Activated T-helper 9 cell treated with anti-CD3 and anti-CD28 coated beads, Interleukin-2, amount 50 U/mL, for 16 hours (primary cell): Measurements from ENCODE around the gene PWWP2B.

Experiments
- DNase-seq: peaks from one replicate; pipeline ENCODE4 v3.0.0-alpha.2; 2020; ENCODE audit warnings: low read depth

PWWP2B gene

DNA sequence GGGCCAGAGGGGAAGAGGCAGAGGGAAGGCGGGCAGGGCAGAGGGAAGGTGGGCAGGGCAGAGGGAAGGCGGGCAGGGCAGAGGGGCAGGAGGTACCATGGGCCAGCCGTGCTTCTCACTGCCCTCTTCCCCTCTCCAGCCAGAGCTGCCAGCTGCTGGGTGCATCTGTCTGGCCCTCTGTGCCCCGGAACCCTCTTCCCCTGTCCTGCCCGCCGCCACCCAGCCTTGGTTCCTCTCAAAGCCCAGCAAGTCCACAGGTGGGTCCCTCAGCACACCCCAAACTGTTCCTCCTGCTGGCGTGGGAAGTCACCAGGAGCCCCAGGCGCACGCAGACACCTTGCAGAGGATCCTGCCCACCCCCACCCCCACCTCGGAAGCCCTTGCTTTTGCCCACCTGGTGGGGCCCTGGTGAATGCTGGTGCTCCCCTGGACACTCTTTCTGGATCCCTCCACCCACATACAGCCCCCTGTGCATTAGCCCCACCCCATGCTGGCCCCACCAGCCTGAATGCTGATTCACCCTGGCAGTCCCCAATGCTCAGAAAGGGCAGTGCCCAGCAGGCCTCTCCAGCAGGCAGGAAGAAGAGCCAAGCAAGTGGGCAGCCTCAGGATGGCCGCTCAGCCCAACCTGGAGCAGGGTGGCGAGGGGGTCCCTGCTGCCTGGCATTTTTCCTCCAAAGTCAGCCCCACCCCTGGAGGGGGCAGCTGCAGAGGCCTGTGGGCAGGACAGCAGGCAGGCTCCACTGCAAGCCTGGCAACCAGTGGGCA lies 1.9 kb upstream of the PWWP2B start:
- no peak for DNase-seq

DNA sequence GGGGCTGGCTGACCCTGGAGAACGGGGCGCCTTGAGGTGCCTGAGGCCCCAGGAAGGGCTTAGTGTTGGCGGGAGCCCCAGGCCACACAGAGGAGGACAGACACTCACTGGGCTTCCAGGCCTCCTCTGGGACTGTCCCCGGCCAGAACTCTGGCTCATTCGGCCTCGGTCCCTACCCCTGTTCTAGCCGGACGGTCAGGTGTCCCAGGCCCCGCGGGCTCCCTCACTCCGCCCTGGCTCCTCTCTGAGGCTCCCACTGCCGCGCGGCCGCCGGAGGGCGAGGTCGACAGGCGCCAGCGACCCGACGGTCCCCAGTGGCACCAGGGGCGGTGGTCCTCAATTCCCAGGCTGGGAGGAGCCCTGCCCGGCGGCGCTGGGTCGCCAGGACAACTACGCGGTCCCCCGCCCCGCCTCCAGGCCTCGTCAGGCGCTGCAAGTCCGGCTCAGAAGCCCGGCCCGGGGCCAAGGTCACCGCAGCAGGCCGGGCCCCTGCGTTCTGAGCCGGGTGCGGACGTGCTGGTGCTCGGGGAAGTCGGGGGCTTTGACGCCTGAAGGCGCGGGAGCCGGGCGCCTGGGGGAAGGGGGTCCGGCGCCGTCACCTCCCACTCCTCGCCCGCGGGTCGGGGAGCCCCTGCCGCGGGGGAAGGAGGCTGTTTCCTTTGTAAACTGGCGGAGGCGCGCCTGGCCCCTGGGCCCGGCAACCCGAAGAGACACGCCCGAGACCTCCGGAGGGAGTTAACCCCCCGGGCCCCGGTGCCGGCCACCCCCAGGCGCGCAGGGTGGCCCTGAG lies 1.1 kb upstream of the PWWP2B start:
- DNase-seq, result no peak

DNA sequence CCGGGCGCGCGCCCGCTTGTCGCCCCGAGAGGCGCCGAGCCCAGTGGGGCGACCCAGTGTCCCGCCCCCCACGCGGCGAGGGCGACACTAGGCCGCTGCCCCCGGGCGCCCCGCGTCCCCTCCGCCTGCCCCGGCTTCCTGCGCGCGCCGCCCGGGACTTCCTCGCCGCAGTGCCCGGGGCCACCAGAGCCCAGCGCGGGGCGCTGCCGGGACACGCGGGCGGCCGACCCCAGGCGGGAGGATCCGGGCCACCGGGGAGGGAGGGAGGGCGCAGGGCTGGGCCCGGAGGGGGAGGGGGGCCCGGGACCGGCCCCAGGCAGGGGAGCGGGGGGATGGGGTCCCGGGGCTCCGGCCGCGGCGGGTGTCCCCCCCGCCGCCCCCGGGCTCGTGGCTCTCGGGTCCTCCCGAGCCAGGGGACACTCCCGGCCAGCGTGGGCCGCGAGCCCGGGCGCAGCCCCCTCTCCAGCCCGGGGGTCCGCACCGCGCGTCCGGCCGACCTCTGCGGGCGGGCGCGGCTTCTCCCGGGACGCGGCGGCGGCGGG lies 435 bp upstream of the PWWP2B start:
- peak; percentile 61 for DNase-seq

DNA sequence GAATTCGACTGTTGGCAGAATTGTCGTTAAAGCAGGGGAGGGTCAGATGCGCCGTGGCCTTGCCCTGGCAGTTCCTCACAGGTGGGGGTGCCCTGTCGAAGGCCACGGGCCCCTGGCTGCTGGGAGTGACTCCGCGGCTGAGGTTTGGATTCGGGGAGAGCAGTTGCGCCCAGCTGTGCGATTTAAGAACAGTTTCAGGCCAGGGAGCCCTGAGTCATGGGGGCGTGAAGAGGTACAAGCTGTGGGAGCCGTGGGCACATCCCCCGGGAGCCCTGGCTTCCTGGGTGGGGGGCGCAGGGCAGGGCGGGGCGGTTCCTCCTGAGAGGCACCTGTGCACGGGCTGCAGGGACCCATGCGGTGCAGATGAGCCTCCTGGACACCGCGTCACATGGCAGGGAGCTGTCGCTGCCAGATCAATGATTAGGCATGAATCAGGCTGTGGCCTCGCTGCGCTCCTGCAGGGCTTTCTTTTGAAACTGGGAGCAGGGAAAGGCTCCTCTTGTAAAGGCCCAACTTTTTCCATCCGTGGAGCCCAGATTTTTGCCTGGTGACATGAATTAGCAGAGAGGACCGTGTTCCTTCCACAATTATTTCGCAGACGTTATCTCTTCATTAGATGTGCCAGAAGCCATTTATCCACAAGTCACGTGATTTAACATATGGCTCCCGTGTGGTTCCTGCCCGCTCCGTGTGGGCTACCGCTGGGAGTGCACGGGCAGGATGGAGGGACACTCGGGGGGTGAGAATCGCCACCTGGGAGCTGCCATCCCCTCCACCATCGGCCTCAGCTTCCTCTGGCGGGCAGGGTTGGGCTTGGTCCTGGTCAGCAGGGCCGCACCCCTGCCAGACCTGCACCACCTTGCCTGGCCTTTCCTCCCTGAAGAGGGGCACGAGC lies 918 bp downstream of the PWWP2B start:
- peak; percentile 25 for DNase-seq

DNA sequence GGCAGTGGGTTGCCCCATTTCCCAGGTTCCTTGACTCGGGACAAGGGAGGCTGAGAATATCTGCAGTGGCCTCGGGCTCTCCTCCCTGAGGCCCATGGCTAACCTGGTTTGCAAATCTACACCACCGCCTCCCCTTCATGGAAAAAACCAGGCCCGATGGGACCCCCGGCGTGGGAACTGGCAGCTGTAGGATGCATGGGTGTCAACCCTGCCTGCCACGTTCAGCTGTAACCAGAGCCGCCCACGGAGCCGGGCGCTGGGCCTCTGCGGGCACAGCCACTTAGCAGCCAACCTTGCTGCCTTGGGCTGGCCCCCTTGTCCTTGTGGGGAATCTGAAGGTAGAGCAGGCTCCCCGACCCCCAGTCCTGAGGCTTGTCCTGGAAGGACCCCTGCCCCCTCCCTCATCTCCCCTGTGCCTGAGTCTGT lies 1.6 kb downstream of the PWWP2B start:
- DNase-seq, result no peak

DNA sequence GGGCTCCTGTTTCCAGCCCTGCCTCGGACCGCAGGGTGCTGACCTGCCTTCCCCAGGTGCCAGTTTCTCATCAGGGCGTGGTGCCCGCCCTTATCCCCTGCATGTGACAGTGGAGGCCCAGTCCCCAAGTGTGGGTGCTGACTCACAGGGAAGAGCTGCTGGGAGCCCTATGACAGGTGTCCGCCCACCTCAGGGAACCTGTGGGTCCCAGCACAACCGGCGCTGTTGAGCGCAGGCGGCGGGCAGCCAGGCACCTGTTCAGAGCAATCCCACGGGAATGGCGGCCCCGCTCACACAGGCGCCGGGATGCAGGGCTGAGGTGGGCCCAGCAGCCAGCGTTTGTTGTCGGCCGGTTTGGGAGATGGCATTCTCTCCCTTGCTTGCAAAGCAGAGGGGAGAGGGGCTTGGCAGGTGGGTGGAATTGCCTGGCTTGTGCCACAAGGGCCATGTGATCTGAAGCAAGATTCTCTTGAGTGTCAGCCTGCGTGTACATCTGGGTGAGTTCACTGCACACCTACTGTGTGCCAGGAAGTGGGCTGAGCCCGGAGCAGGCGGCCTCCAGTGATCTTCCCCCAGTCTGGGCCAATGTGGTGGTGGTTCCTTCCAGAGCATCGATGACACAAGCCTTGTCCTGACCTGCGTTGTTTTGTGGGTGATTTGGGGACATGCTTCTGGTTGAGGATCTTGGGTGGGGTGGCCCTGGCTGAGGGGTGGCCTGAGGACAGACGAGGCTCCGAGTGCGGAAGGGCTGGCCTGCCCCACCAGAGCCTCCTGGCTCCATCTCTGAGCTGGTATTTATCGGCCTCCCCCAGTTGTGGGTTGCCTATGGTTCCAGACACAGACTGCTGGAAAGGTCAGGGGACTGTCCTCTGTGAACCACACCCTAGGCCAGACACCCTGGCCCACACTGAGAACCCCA lies 2.4 kb downstream of the PWWP2B start:
- DNase-seq, result no peak

DNA sequence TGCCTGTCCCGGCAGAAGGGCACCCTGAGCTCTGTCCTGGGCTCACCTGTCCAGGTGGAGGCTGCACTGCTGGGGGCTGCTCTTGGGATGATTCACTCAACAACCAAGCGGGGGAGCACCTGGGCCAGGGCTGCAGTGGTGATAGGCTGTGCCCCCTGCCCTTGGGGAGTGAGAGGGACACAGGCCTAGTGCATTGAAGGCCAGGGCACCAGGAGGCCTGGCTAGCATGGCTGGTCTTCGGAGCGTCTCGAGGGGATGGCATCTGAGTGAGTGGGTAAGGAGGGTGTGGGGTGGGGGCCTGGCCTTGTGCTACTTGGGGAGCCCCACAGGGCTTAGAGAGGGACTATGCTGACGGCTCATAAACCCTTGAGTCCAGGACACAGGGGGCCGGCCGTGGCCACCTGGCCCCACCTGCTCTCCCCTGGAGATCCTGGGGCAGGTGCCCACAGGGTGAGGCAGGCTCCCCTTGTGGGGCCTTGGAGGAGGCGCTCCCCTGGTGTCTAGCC lies 3.1 kb downstream of the PWWP2B start:
- no peak for DNase-seq

DNA sequence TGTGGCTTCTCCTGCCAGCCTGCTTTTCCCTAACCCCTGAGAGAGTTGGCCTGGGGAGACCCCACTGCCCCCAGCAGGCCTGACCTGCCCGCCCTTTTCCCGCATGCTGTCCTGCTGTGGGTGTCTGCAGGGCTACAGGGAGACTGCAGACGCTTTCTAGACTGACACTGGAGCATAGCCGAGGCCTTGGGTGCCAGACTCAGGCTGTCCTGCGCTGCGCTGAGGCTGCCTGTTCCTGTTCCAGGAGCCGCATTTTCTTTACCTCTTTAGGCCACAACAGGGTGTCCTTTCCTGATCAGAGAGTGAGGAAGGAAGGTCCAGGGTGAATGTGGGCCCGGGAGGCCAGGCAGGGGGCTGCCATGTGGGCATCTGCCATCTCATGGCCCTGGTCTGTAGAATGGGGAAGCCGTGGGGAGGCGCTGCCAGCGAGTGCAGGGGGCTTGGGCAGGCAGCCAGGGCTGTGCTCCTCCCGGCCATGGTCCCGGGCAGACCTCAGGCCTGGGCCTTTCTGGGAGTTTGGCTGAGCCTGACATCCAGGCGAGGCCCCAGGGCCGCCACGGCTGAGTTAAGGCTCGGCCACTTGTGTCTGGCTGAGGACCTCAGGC lies 3.6 kb downstream of the PWWP2B start:
- DNase-seq, result no peak

DNA sequence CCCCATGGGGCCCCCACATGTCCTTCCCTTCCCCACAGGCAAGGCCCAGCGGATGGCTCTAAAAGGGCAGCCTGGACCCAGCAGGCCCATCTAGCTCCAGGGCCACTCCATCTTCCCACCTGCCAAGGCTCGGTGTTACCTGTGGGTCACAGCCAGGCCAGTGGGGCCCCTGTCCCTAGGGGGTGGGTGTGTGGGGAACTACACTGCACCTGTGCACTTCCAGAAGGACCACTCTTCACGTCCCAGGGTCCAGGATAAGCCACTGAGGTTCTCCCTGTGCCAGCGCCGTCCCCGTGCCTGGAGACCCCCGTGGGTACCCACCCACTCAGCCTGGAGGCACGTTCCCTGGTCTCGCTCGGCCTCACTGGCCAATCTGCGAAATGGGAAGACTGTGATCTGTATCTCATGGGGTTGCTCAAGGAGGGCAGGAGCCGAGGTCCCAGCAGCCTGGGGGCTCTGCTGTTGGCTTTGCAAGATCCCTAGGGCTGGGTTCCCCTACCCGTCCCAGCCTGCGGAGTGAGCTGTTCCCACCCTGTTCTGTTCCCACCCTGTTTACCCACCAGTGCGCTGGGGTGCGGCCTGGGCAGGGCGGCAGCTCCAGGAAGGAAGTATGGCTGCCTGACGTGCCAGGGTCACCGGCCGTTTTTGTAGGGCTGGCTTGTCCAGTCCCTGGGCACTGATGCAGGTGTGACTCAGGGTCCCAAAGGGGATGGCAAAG lies 4.6 kb downstream of the PWWP2B start:
- DNase-seq, result no peak

DNA sequence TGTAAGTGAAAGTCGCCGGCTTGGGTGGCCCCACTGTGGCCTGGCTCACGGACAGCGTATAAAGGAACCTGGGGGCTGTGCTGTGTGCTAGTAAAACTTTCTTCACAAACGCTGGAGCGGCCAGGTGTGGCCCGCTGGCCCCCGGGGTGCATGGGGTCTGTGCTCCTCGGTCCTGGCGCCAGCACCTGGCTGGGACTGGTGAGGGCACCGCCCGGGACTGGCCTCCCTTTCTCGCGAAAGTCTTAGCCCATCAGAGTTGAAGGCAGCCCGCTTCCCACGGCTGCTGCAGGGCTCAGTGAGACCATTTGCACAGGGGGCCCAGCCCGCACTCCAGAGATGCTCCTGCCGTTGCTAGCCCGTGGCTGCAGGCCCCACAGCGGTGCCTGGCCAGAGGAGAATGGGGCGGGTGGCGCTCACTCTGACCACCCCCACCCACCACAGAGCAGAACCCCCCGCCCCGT lies 5.8 kb downstream of the PWWP2B start:
- no peak for DNase-seq

DNA sequence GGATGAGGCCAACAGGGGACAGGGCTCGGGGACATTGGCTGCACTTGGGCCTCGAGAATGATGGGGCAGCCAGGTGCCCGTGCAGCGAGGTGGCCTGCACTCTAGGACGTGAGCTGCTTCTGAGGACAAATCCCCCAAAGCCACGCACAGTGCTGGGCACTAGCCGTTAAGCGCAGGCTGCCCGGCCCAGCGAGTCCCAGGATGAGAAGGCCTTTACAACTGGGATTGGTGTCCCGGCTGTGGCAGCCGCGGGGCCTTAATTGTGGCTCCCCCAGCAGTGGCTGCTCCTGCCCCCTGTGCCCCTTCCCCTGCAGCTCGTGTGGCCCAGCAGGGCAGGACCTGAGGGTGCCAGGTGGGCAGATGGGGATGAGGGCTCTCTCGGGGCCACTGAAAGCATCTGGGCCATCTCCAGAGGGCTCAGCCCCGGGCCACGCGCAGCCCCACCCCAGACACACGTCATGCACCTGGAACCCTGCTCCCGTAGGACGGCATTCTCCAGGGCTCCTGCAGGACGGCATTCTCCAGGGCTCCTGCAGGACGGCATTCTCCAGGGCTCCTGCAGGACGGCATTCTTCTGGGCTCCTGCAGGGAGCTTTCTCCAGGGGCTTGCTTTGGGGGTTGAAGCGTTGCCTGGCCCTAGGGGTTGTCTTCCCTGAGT lies 6.6 kb downstream of the PWWP2B start:
- no peak for DNase-seq

DNA sequence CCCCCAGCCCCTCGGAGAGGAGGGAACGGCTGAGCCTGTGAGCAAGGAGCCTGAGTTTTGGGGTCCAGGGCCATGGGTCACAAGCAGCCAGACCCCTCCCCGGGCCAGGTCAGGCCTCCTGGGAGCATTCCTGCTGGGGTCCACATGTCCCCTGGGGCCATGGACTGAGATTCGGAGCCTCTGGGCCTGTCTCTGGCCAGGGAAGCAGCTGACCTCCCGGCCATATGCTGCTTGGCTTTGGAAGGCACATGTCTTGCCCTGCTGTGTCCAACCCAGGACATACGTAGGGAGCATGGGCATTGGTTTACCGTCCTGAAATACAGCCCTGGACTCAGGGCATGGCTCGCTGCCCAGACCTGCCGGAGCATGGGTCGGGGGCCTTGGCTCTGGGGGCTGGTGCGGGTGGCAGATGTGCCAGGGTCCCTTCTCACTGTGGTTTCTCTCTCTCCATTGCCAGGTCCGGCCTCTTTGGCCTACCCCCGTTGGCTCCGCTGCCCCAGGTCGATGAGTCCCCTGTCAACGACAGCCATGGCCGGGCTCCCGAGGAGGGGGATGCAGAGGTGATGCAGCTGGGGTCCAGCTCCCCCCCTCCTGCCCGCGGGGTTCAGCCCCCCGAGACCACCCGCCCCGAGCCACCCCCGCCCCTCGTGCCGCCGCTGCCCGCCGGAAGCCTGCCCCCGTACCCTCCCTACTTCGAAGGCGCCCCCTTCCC lies 7.3 kb downstream of the PWWP2B start:
- no peak for DNase-seq

DNA sequence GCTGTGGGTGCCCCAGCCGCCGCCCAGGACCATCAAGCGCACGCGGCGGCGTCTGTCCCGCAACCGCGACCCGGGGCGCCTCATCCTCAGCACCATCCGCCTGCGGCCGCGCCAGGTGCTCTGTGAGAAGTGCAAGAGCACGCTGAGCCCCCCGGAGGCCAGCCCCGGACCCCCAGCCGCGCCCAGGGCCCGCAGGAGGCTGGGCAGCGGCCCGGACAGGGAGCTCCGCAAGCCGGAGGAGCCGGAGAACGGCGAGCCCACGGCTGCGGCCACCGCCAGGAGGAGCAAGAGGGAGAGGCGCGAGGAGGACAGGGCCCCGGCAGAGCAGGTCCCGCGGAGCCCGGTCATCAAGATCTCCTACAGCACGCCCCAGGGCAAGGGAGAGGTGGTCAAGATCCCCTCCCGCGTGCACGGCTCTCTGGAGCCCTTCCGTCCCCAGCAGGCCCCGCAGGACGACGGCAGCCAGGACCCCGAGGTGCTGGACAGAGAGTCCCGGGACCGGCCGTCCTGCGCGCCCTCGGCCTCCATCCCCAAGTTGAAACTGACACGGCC lies 8.0 kb downstream of the PWWP2B start:
- no peak for DNase-seq

DNA sequence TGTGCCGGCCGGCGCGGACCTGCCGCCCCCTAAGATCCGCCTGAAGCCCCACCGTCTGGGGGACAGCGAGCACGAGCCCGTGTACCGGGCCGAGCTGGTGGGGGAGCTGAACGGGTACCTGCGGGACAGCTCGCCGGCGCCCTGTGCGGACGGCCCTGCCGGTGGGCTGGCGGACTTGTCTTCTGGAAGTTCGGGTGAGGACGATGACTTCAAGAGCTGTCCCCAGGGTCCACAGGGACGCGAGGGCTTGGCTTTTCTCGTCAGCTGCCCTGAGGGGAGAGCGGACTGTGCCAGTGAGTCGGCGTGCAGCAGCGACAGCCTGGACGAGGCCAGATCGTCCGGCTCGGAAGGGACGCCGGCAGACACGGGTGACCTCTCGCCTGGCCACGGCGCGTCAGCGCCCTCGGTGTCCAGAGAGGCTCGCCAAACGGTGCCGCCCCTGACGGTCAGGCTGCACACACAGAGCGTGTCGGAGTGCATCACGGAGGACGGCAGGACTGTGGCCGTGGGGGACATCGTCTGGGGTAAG lies 8.5 kb downstream of the PWWP2B start:
- no peak for DNase-seq

DNA sequence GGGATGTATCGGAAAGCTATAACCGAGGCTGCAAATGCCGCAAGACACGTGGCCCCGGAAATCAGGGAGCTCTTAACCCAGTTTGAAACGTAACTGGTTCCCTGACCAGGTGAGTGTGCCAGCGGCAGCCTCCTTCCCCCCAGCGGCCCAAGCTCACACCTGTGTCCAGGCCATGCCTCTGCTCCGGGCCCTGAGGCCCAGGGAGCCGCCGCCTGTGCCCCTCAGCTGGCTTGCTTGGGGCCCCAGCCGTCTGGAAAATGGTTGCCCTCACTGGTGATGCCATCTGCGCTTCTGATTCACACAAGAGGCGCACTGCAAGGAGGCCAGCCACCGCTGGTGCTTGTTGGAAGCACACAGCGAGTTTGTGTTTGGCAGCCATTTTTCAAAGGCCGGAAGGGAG lies 9.2 kb downstream of the PWWP2B start:
- no peak for DNase-seq

DNA sequence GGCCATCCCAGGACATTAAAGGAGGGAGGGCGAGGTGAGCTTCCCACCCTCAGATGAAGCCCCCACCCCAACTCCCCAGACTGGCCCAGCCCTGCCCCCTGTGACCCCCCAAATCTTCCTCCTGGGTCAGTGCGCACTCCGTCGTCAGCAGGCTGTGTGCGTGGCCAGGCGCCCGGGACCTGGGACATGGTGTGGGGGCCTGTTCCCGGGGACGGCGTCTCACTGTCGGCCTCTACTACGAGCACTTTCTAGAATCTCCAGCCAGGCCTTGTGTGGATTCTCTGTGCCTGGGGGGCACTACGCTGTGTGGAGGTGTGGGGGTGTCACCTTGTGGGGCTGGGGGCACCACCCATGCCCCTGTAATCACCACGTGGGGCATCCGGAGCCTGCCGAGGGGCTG lies 9.8 kb downstream of the PWWP2B start:
- DNase-seq, result no peak

DNA sequence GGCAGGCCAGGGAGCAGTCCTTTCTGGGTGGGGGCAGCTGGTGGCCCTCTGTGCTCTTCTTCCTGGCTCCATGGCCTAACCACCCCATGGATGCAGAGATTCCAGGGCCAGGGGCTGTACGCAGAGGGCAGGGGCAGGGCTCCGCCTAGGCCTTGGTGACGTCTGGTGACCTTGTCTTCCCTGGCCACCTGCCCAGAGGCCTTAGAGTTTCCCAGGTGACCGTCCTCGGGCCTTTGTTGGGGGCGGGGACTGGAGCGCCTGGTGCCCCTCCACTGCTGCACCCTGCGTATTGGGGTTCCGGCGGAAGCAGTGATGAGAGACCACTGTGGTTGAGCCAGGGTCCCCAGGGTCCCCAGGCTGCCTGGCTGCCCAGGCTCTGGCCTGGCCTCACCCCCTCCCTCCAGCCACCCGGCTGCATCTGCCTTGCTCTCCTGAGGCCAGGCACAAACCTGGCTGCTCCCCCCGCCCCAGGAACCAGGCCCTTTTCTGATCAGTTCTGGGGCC lies 10.3 kb downstream of the PWWP2B start:
- no peak for DNase-seq

DNA sequence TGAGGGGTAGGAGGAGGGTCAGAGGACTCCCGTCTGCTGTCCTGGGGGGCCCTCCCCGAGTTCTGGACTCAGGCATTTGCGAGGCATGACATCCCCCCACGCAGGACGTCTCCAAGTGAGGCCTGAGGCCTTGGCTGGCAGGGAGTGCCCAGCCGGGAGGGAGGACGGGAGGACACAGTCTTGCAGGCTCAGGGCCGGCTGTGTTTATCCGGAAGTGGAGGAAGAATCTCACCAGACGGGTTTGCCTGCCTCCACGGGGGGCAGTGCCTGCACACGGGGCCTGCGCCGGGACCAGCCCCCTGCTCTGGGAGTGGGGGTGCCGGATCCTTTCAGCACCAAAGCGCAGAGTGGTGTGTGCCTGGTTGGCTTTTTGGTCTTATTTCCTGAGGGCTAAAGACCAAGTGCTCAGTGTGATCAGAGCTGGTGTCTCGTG lies 10.9 kb downstream of the PWWP2B start:
- DNase-seq, result no peak
